Chondrocyte (in vitro differentiated cells): ENCODE results near the gene PAK6. TPM values are rescaled to one million over a fixed set of nuclear protein-coding genes. Genes with fewer than 3 reads are reported as not detected.

Experiments
- DNase-seq: peaks from one replicate; pipeline ENCODE4 v3.0.0; 2021; ENCODE audit warnings: mixed read lengths, low spot score
- H3K27ac Mint-ChIP-seq: one replicate; pipeline ENCODE4 v1.8.0; 2021; ENCODE audit warnings: mild to moderate bottlenecking, moderate library complexity, mixed read lengths; ENCODE audit not compliant: unreplicated experiment
- H3K27me3 Mint-ChIP-seq: 2 replicates; pipeline ENCODE4 v1.8.0; 2021; ENCODE audit warnings: low read depth, mixed read lengths
- H3K36me3 Mint-ChIP-seq: 2 replicates; pipeline ENCODE4 v1.8.0; 2021; ENCODE audit warnings: low read depth, mixed read lengths
- H3K4me1 Mint-ChIP-seq: 2 replicates; pipeline ENCODE4 v1.8.0; 2021; ENCODE audit warnings: low read depth, mild to moderate bottlenecking, mixed read lengths
- H3K4me3 Mint-ChIP-seq: one replicate; pipeline ENCODE4 v1.8.0; 2021; ENCODE audit warnings: mild to moderate bottlenecking, moderate library complexity, mixed read lengths; ENCODE audit not compliant: unreplicated experiment
- H3K9me3 Mint-ChIP-seq: 2 replicates; pipeline ENCODE4 v1.8.0; 2021; ENCODE audit warnings: low read depth, mixed read lengths
- CTCF ChIP-seq: fragments of 200-600 bp; sonication (generic); IDR thresholded peaks from 2 replicates; pipeline ENCODE4 v1.5.0; 2021; ENCODE audit warnings: antibody characterized with exemption, mild to moderate bottlenecking, moderate library complexity
- total RNA-seq: library from RNA; stranded (reverse); gene quantifications from 3 replicates; pipeline ENCODE4 v1.2.1, GENCODE V29; 2021

The PAK6 gene
- total RNA-seq, 1 donor from 2014 or later, result 0.37 TPM

DNA sequence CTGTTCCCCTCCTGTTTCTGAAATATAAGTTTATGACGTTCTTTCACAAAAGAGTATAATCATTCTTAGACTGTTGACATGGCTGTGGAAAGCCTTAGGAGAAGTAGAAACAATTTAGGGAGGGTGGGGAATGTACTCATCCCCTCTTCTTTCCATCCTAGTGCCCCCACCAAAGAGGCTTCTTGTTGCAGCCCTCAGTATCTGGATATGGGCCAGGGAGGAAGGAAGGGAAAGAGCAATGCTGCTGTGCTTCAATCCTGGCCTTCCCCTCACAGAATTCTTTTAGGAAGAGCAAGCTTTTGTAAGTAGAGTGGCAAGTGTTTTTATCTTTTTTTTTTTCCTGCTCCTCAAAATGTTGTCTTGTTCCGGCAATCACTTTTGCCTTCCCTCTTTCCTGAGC is 86.3 kb downstream of the PAK6 start:
- TF ChIP-seq CTCF, result no peak
- Mint-ChIP-seq H3K27me3 (no peaks in the 10 kb centered on the region), H3K4me1 (peaks cover 76% of the 10 kb centered on the region), H3K9me3 (no peaks in the 10 kb centered on the region), H3K27ac (peak overlapping the region; percentile 87), H3K36me3 (peaks cover 8% of the 10 kb centered on the region), H3K4me3 (peak overlapping the region; percentile 84)
- no peak for DNase-seq

GRCh38 chr15:40325700-40326099 is 86.8 kb downstream of the PAK6 start:
- no peak for DNase-seq
- Mint-ChIP-seq H3K27me3 (no peaks in the 10 kb centered on the region), H3K4me1 (peaks cover 82% of the 10 kb centered on the region), H3K9me3 (no peaks in the 10 kb centered on the region), H3K36me3 (peaks cover 9% of the 10 kb centered on the region), H3K4me3 (peak overlapping the region; percentile 84), H3K27ac (peak overlapping the region; percentile 87)
- no peak for TF ChIP-seq CTCF

Other genes starting within 250 kb of the PAK6 start
- gene SRP14, start 199.9 kb upstream of the PAK6 start, total RNA-seq, result 144 to 199 TPM (median 146 TPM) in 3 replicates
- 15.1 to 40.9 TPM (median 17.9 TPM) in 3 replicates for gene BMF, start 130.2 kb upstream of the PAK6 start, total RNA-seq
- gene BUB1B, start 78.0 kb upstream of the PAK6 start, total RNA-seq, result 6.7 to 9.6 TPM (median 7.4 TPM) in 3 replicates
- 0.25 to 1.1 TPM in 2 of 3 replicates, not detected in the other for gene ANKRD63, start 44.0 kb downstream of the PAK6 start, total RNA-seq
- gene PLCB2, start 68.9 kb downstream of the PAK6 start, total RNA-seq, result 1.4 to 3.4 TPM (median 2.8 TPM) in 3 replicates
- 68.8 to 128 TPM (median 80.6 TPM) in 3 replicates for gene INAFM2, start 84.6 kb downstream of the PAK6 start, total RNA-seq
- gene CCDC9B, start 101.9 kb downstream of the PAK6 start, total RNA-seq, result 55.4 to 60.0 TPM (median 58.0 TPM) in 3 replicates
- gene PHGR1, start 112.0 kb downstream of the PAK6 start, total RNA-seq, result not detected in 3 replicates
- gene DISP2, start 119.2 kb downstream of the PAK6 start, total RNA-seq, result 1.3 to 2.2 TPM (median 1.4 TPM) in 3 replicates
- gene KNSTRN, start 143.7 kb downstream of the PAK6 start, total RNA-seq, result 20.9 to 28.4 TPM (median 27.9 TPM) in 3 replicates
- 42.0 to 58.9 TPM (median 42.5 TPM) in 3 replicates for gene IVD, start 166.7 kb downstream of the PAK6 start, total RNA-seq
- 24.4 to 26.4 TPM (median 24.8 TPM) in 3 replicates for gene BAHD1, start 201.9 kb downstream of the PAK6 start, total RNA-seq
- 45.4 to 46.2 TPM (median 45.7 TPM) in 3 replicates for gene CHST14, start 231.9 kb downstream of the PAK6 start, total RNA-seq